OCI-LY1 (cell line): ENCODE data around the gene DUSP11.

Source experiments
- CTCF ChIP-seq: fragments of 200-600 bp; sonication (generic), shearing (Covaris generic); IDR thresholded peaks from 2 replicates; pipeline ENCODE4 v1.5.1; 2017; ENCODE audit warnings: mild to moderate bottlenecking, antibody characterized with exemption, low read length, moderate library complexity, mixed read lengths
- EZH2 ChIP-seq: fragments of 200-600 bp; sonication (generic), shearing (Covaris generic); IDR thresholded peaks from 2 replicates; pipeline ENCODE4 v1.8.0; 2017; ENCODE audit warnings: borderline replicate concordance, mixed run types, mild to moderate bottlenecking, antibody characterized with exemption, low read length, moderate library complexity, mixed read lengths

GRCh38 chr2:73762571-73762970 is 17.3 kb downstream of the DUSP11 start:
- TF ChIP-seq CTCF (no peak), EZH2 (no peak)
